Measurements from ENCODE around the gene ADAMTS16.

Gene ADAMTS16

DNA sequence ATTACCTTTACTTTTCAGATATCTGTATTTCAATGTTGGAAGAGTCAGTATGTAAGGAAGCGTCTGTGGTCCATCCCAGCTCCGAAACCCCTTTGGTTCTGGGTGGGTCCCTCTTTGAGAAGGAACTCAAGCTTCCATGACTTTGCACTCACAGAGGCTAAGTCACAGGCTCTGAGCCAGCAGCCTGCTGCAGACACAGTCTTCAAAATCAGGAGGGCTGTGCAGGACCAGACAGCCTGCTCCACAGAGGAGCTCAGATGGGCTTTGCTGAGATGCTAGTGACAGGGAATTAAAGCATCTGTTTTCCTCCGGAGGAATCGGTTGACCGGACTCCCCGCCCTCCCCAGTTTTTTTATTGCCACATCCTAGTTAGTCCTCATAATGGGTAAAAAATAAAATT, 155.9 kb downstream of the ADAMTS16 start:
- no peak for DNase-seq (ENCODE audit: low read depth)
- no peak overlapping the region for H3K4me3 ChIP-seq (replicated peaks; ENCODE audit: low read depth, low read length)
- TF ChIP-seq, protein P1, sequence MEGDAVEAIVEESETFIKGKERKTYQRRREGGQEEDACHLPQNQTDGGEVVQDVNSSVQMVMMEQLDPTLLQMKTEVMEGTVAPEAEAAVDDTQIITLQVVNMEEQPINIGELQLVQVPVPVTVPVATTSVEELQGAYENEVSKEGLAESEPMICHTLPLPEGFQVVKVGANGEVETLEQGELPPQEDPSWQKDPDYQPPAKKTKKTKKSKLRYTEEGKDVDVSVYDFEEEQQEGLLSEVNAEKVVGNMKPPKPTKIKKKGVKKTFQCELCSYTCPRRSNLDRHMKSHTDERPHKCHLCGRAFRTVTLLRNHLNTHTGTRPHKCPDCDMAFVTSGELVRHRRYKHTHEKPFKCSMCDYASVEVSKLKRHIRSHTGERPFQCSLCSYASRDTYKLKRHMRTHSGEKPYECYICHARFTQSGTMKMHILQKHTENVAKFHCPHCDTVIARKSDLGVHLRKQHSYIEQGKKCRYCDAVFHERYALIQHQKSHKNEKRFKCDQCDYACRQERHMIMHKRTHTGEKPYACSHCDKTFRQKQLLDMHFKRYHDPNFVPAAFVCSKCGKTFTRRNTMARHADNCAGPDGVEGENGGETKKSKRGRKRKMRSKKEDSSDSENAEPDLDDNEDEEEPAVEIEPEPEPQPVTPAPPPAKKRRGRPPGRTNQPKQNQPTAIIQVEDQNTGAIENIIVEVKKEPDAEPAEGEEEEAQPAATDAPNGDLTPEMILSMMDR (IDR thresholded peaks at IDR 0.05; ENCODE audit: low read length, missing control alignments), result no peak

DNA sequence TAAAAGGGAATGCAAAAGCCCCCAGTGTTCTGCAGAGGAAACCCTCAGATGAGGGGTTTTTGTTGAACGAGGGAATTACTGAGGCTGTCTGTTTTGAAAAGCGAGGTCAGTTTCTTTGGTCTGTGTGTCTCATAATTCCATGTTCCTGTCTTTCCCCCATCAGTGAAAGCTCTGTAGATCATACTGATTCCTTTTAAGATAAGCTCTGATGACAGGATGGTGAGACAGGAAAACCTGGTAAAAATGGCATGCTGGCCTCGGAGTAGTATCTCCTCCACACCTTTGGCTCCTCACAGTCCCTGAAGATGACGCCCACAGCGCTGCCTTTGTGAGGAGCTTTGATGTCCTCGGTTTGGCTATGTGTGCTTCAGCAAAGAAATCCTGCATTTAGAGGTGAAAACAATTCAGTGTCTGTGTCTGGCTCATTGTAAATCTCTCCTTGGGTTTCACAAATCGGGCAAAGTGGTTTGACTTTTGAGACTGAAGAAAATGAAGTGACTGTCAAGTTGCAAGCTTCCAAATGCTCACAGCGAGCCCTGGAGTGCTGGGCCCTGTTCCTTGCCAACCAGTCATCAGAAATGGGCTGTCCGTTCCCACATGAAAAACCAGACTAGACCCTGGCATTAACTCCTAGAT, 157.4 kb downstream of the ADAMTS16 start:
- H3K4me3 ChIP-seq (replicated peaks; ENCODE audit: low read depth, low read length), result no peak overlapping the region
- TF ChIP-seq, protein P1 (IDR thresholded peaks at IDR 0.05; ENCODE audit: low read length, missing control alignments), result no peak
- no peak for DNase-seq (ENCODE audit: low read depth)

DNA sequence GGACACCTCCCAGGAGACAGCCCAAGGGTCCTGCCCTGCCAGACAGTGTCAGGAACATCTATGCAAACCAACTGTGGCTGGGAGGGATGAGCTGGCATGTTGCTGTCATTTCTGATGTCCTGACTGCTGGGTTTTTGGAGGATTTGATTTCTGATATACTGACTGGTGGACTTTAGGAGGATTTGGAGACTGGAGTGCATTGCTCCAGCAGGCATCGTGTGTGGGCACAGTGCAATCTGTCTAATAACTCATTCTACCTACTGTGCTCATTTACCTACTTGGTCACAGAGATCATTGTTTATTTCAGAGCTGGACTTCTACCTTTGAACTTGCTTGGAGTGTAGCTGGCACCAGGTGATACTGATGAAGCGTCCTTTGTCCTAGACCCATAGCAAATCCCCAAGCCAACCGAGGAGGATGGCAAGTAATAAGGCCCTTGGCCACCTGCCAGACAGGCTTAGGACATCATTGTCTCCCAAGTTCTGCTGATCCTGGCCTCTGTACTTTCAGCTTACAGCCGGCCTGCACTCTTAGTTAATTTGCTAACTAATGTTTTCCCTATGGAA, 158.0 kb downstream of the ADAMTS16 start:
- H3K4me3 ChIP-seq (replicated peaks; ENCODE audit: low read depth, low read length), result no peak overlapping the region
- TF ChIP-seq, protein P1 (IDR thresholded peaks at IDR 0.05; ENCODE audit: low read length, missing control alignments), result no peak
- no peak for DNase-seq (ENCODE audit: low read depth)

DNA sequence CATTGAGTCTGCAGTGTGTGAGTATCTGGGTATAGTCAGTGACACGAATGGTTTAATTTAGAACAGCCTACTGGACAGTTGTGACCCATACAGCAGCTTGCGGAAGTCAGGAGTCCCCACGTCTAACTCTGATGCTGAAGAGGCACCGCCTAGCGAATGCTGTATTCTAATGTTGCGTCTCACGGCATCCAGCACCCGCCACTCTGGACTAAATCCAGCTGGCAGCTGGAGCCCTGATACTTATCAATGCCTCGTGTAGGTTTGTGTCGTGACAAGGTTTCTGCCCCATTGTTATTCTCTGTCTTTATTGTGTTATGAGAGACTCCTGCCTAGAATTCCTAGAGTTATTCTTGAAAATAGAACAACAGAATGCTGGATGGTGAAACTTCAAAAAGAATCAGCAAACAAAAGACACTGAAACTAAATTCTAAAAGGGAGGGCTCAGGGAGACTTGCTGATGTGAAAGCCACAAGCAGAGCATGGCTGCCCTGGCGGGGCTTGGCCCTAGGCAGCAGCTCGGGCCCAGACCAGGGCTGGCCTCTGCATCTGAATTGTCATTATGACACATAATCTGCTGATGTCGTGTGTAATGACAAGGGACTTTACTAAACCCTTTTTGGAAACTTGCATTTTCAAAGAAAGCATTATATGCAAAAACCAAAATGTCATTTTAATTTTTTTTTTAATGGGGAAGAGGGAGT, 158.9 kb downstream of the ADAMTS16 start:
- no peak for DNase-seq (ENCODE audit: low read depth)
- no peak overlapping the region for H3K4me3 ChIP-seq (replicated peaks; ENCODE audit: low read depth, low read length)
- TF ChIP-seq, protein P1 (IDR thresholded peaks at IDR 0.05; ENCODE audit: low read length, missing control alignments), result no peak

DNA sequence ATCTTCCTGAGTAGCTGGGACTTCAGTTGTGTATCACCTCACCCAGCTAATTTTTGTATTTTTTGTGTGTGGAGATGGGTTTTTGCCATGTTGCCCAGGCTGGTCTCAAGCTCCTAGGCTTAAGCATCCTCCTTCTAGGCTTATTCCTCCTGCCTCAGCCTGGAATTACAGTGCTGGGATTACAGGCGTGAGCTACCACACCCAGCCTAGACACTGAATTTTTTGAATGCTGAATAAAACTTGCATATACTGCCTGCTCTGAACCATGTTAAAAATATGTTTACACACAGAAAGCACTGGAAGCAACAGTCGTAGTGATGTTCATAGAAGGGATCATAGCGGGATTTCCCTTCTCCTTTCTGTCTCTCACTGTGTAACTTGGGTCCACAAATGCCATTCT, 161.0 kb downstream of the ADAMTS16 start:
- TF ChIP-seq, protein P1 (IDR thresholded peaks at IDR 0.05; ENCODE audit: low read length, missing control alignments), result no peak
- no peak for DNase-seq (ENCODE audit: low read depth)
- no peak overlapping the region for H3K4me3 ChIP-seq (replicated peaks; ENCODE audit: low read depth, low read length)

DNA sequence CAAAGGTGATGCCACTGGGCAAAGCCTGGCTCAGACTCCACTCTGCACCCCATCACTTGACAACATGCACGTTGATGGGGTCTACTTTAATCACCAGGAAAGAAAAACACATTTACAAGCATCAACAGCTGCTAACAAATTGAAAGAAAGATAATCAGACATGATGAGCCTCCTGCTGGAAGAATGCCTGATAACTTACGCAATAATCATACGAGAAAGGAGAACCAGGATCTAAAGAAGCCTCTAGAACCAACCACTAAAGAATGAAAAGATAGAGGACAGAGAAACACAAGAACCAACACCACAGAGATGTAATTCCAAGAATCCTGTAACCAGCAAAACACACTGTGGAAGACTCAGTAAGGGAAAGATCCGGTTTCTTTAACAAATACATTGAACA, 162.1 kb downstream of the ADAMTS16 start:
- no peak for DNase-seq (ENCODE audit: low read depth)
- TF ChIP-seq, protein P1 (IDR thresholded peaks at IDR 0.05; ENCODE audit: low read length, missing control alignments), result no peak
- no peak overlapping the region for H3K4me3 ChIP-seq (replicated peaks; ENCODE audit: low read depth, low read length)
